ENCODE measurements around the gene DNHD1. TPM values are rescaled to one million over a fixed set of nuclear protein-coding genes. Genes with fewer than 3 reads are reported as not detected.

DNHD1 gene
- total and polyA plus RNA-seq, 2 of the 13 experiments (the other 11 are each of a cell fraction or from before 2014, with no cell fraction given): 2.7 to 9.3 TPM

DNA sequence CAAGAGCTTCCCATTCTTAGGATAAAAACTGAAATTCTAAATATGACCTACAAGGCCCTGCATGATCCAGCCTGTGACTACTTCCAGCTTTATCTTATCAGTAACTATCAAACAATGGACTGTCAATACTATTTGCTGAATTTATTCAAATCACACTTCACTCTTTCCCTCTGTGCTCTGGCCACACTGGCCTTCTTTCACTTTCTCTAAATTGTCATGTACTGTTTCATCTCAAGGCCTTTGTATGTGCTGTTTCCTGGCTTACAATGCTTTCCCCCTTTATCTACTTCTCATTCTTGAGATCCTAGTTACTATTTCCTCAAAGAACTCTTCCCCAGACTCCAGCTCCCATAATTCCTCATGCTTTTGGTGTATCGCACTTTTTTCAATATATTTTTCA lies 10.1 kb upstream of the DNHD1 start:
- no peak overlapping the region for H3K4me3 ChIP-seq (replicated peaks in 1 of 3; ENCODE audit: insufficient read depth in 1 of 3, low read depth in 2 of 3, low read length in 3 of 3)
- ChIA-PET POLR2A (interaction anchor here (1.4 kb wide), 1 partner anchor 11 kb away, joined by 5 read pairs; no protein-coding TSS in a partner anchor), CTCF (ENCODE audit: low intra/inter-chr PET ratio, low total read pairs) (no interaction called here)
- no TSS peak for BruUV-seq (replicated peaks)
- ATAC-seq: no peak
- H3K27ac ChIP-seq (ENCODE audit: extremely low read length, insufficient read depth, low read length): no peak overlapping the region
- H3K9ac ChIP-seq (ENCODE audit: insufficient read depth, low read depth, low read length): no peak overlapping the region
- no peaks in the 10 kb centered on the region; the same call in 1 of the 2 replicates for H4K20me1 ChIP-seq (ENCODE audit: insufficient read depth, low read length)
- H2AFZ ChIP-seq (ENCODE audit: low read length): no peak overlapping the region
- WGBS (ENCODE audit: low lambda C conversion rate): 93% methylated on average over 1 of the region's 1 CpG
- no peak for FAIRE-seq
- DNase-seq (ENCODE audit: low spot score): no peak
- H3K36me3 ChIP-seq (replicated peaks in 1 of 2; ENCODE audit: control insufficient read depth in 1 of 2, insufficient read depth in 2 of 2, low read length in 2 of 2): peaks cover 2 to 27% of the 10 kb centered on the region in 2 experiments; a peak in 4 of 5 replicates
- intact Hi-C loops (cut with micrococcal nuclease; ENCODE audit: unreplicated experiment) (loop anchor here (10.0 kb wide), 1 partner anchor 252 kb away; the partner anchor contains the start of genes CNGA4 and FHIP1B), in situ Hi-C loops (cut with HindIII; ENCODE audit: extremely low pct_ligation_motif_present, low pct_unique_long_range_greater_than_20kb) (loop anchor here (10.0 kb wide), 1 partner anchor 118 kb away; the partner anchor contains the start of genes ILK and RRP8)
- H3K27me3 ChIP-seq (ENCODE audit: control insufficient read depth in 1 of 2, insufficient read depth in 2 of 2, low read length in 2 of 2): no peaks in the 10 kb centered on the region; a peak in 1 of 5 replicates
- H3K4me2 ChIP-seq (ENCODE audit: low read depth, low read length): no peak overlapping the region
- TF ChIP-seq, protein P1, sequence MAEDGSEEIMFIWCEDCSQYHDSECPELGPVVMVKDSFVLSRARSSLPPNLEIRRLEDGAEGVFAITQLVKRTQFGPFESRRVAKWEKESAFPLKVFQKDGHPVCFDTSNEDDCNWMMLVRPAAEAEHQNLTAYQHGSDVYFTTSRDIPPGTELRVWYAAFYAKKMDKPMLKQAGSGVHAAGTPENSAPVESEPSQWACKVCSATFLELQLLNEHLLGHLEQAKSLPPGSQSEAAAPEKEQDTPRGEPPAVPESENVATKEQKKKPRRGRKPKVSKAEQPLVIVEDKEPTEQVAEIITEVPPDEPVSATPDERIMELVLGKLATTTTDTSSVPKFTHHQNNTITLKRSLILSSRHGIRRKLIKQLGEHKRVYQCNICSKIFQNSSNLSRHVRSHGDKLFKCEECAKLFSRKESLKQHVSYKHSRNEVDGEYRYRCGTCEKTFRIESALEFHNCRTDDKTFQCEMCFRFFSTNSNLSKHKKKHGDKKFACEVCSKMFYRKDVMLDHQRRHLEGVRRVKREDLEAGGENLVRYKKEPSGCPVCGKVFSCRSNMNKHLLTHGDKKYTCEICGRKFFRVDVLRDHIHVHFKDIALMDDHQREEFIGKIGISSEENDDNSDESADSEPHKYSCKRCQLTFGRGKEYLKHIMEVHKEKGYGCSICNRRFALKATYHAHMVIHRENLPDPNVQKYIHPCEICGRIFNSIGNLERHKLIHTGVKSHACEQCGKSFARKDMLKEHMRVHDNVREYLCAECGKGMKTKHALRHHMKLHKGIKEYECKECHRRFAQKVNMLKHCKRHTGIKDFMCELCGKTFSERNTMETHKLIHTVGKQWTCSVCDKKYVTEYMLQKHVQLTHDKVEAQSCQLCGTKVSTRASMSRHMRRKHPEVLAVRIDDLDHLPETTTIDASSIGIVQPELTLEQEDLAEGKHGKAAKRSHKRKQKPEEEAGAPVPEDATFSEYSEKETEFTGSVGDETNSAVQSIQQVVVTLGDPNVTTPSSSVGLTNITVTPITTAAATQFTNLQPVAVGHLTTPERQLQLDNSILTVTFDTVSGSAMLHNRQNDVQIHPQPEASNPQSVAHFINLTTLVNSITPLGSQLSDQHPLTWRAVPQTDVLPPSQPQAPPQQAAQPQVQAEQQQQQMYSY (CRISPR knock-in tag; IDR thresholded peaks at IDR 0.05): no peak
- peaks cover 17% of the 10 kb centered on the region for H3K79me2 ChIP-seq (ENCODE audit: insufficient read depth, low read length)
- H3K4me1 ChIP-seq (ENCODE audit: insufficient read depth, low read length): peaks cover 80% of the 10 kb centered on the region
- no peaks in the 10 kb centered on the region for H3K9me3 ChIP-seq (ENCODE audit: low read length)

DNA sequence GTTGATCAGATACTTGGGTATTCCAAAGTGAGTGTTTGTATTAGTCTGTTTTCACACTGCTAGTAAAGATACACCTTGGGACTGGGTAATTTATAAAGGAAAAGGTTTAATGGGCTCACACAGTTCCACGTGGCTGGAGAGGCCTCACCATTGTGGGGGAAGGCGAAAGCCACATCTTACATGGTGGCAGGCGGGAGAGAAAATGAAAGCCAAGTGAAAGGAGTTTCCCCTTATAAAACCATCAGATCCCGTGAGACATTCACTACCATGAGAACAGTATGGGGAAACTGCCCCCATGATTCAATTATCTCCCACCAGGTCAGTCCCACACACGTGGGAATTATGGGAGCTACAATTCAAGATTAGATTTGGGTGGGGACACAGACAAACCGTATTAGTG lies 8.7 kb upstream of the DNHD1 start:
- Histone ChIP-seq H3K27ac (ENCODE audit: extremely low read length, insufficient read depth, low read length) (no peak overlapping the region), H3K9ac (ENCODE audit: insufficient read depth, low read depth, low read length) (no peak overlapping the region), H4K20me1 (ENCODE audit: insufficient read depth, low read length) (no peaks in the 10 kb centered on the region; the same call in 1 of the 2 replicates), H3K36me3 (replicated peaks in 1 of 2; ENCODE audit: control insufficient read depth in 1 of 2, insufficient read depth in 2 of 2, low read length in 2 of 2) (peaks cover 3 to 17% of the 10 kb centered on the region in 2 experiments), H3K4me3 (replicated peaks in 1 of 3; ENCODE audit: insufficient read depth in 1 of 3, low read depth in 2 of 3, low read length in 3 of 3) (no peak overlapping the region), H3K79me2 (ENCODE audit: insufficient read depth, low read length) (peaks cover 3% of the 10 kb centered on the region), H2AFZ (ENCODE audit: low read length) (no peak overlapping the region), H3K4me2 (ENCODE audit: low read depth, low read length) (no peak overlapping the region), H3K27me3 (ENCODE audit: control insufficient read depth in 1 of 2, insufficient read depth in 2 of 2, low read length in 2 of 2) (no peaks in the 10 kb centered on the region), H3K9me3 (ENCODE audit: low read length) (no peaks in the 10 kb centered on the region), H3K4me1 (ENCODE audit: insufficient read depth, low read length) (peaks cover 67% of the 10 kb centered on the region)
- no peak for FAIRE-seq
- BruUV-seq (replicated peaks): no TSS peak
- WGBS (ENCODE audit: low lambda C conversion rate): 91% methylated on average over 6 of the region's 6 CpGs
- ATAC-seq: no peak
- ChIA-PET POLR2A (interaction anchor here (1.4 kb wide), 1 partner anchor 13 kb away, joined by 5 read pairs; no protein-coding TSS in a partner anchor), CTCF (ENCODE audit: low intra/inter-chr PET ratio, low total read pairs) (no interaction called here)
- intact Hi-C loops (cut with micrococcal nuclease; ENCODE audit: unreplicated experiment) (loop anchor here (10.0 kb wide), 1 partner anchor 254 kb away; the partner anchor contains the start of genes CNGA4 and FHIP1B), in situ Hi-C loops (cut with HindIII; ENCODE audit: extremely low pct_ligation_motif_present, low pct_unique_long_range_greater_than_20kb) (loop anchor here (10.0 kb wide), 1 partner anchor 116 kb away; the partner anchor contains the start of genes ILK and RRP8)
- no peak for DNase-seq (ENCODE audit: low spot score)
- TF ChIP-seq, protein P2, sequence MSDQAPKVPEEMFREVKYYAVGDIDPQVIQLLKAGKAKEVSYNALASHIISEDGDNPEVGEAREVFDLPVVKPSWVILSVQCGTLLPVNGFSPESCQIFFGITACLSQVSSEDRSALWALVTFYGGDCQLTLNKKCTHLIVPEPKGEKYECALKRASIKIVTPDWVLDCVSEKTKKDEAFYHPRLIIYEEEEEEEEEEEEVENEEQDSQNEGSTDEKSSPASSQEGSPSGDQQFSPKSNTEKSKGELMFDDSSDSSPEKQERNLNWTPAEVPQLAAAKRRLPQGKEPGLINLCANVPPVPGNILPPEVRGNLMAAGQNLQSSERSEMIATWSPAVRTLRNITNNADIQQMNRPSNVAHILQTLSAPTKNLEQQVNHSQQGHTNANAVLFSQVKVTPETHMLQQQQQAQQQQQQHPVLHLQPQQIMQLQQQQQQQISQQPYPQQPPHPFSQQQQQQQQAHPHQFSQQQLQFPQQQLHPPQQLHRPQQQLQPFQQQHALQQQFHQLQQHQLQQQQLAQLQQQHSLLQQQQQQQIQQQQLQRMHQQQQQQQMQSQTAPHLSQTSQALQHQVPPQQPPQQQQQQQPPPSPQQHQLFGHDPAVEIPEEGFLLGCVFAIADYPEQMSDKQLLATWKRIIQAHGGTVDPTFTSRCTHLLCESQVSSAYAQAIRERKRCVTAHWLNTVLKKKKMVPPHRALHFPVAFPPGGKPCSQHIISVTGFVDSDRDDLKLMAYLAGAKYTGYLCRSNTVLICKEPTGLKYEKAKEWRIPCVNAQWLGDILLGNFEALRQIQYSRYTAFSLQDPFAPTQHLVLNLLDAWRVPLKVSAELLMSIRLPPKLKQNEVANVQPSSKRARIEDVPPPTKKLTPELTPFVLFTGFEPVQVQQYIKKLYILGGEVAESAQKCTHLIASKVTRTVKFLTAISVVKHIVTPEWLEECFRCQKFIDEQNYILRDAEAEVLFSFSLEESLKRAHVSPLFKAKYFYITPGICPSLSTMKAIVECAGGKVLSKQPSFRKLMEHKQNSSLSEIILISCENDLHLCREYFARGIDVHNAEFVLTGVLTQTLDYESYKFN (CRISPR knock-in tag; conservative IDR thresholded peaks at IDR 0.05): no peak
- no peak for TF ChIP-seq SRF (IDR thresholded peaks at IDR 0.05; ENCODE audit: low read depth, low read length)
- TF ChIP-seq, protein P3, sequence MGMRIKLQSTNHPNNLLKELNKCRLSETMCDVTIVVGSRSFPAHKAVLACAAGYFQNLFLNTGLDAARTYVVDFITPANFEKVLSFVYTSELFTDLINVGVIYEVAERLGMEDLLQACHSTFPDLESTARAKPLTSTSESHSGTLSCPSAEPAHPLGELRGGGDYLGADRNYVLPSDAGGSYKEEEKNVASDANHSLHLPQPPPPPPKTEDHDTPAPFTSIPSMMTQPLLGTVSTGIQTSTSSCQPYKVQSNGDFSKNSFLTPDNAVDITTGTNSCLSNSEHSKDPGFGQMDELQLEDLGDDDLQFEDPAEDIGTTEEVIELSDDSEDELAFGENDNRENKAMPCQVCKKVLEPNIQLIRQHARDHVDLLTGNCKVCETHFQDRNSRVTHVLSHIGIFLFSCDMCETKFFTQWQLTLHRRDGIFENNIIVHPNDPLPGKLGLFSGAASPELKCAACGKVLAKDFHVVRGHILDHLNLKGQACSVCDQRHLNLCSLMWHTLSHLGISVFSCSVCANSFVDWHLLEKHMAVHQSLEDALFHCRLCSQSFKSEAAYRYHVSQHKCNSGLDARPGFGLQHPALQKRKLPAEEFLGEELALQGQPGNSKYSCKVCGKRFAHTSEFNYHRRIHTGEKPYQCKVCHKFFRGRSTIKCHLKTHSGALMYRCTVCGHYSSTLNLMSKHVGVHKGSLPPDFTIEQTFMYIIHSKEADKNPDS (CRISPR knock-in tag; IDR thresholded peaks at IDR 0.05): no peak
- TF ChIP-seq DNMT3B (CRISPR knock-in tag; conservative IDR thresholded peaks at IDR 0.05): no peak
- TF ChIP-seq ZNF317 (CRISPR knock-in tag; IDR thresholded peaks at IDR 0.05): no peak
- TF ChIP-seq ATF7 (IDR thresholded peaks at IDR 0.05): no peak
- no peak for TF ChIP-seq ATF7 (CRISPR knock-in tag; IDR thresholded peaks at IDR 0.05)

Data from HepG2 (cell line).